ENCODE measurements around the gene CACNA2D3.

The CACNA2D3 gene

GRCh38 chr3:54897028-54897711 is 774.8 kb downstream of the CACNA2D3 start:
- Mint-ChIP-seq H3K27me3 (peaks cover 1% of the 10 kb centered on the region), H3K36me3 (ENCODE audit: low read depth) (no peaks in the 10 kb centered on the region), H3K9me3 (no peaks in the 10 kb centered on the region), H3K27ac (no peak overlapping the region), H3K4me1 (ENCODE audit: low read depth) (no peaks in the 10 kb centered on the region), H3K4me3 (no peak overlapping the region)
- intact Hi-C loops (cut with micrococcal nuclease) = no loop called here

GRCh38 chr3:54899273-54899672 is 776.9 kb downstream of the CACNA2D3 start:
- H3K27ac Mint-ChIP-seq = no peak overlapping the region
- H3K9me3 Mint-ChIP-seq = no peaks in the 10 kb centered on the region
- intact Hi-C loops (cut with micrococcal nuclease) = no loop called here
- H3K36me3 Mint-ChIP-seq (ENCODE audit: low read depth) = no peaks in the 10 kb centered on the region
- peaks cover 1% of the 10 kb centered on the region for H3K27me3 Mint-ChIP-seq
- no peaks in the 10 kb centered on the region for H3K4me1 Mint-ChIP-seq (ENCODE audit: low read depth)
- H3K4me3 Mint-ChIP-seq = no peak overlapping the region

GRCh38 chr3:54900838-54901591 is 778.7 kb downstream of the CACNA2D3 start:
- Mint-ChIP-seq H3K27ac (no peak overlapping the region), H3K9me3 (no peaks in the 10 kb centered on the region), H3K27me3 (peaks cover 3% of the 10 kb centered on the region), H3K36me3 (ENCODE audit: low read depth) (no peaks in the 10 kb centered on the region), H3K4me1 (ENCODE audit: low read depth) (no peaks in the 10 kb centered on the region), H3K4me3 (no peak overlapping the region)
- intact Hi-C loops (cut with micrococcal nuclease) = no loop called here

- Mint-ChIP-seq H3K27me3 (peaks cover 5% of the 10 kb centered on the region), H3K27ac (no peak overlapping the region), H3K36me3 (ENCODE audit: low read depth) (no peaks in the 10 kb centered on the region), H3K4me1 (ENCODE audit: low read depth) (no peaks in the 10 kb centered on the region), H3K9me3 (no peaks in the 10 kb centered on the region), H3K4me3 (no peak overlapping the region)
- intact Hi-C loops (cut with micrococcal nuclease) = no loop called here
Observed at GRCh38 chr3:54901906-54902685, 779.7 kb downstream of the CACNA2D3 start.

GRCh38 chr3:54905261-54905888 is 783.0 kb downstream of the CACNA2D3 start:
- H3K9me3 Mint-ChIP-seq = no peaks in the 10 kb centered on the region
- no peak overlapping the region for H3K27ac Mint-ChIP-seq
- peaks cover 4% of the 10 kb centered on the region for H3K27me3 Mint-ChIP-seq
- no peaks in the 10 kb centered on the region for H3K4me1 Mint-ChIP-seq (ENCODE audit: low read depth)
- H3K4me3 Mint-ChIP-seq = no peak overlapping the region
- no peaks in the 10 kb centered on the region for H3K36me3 Mint-ChIP-seq (ENCODE audit: low read depth)
- intact Hi-C loops (cut with micrococcal nuclease) = no loop called here

- Mint-ChIP-seq H3K9me3 (no peaks in the 10 kb centered on the region), H3K4me1 (ENCODE audit: low read depth) (no peaks in the 10 kb centered on the region), H3K36me3 (ENCODE audit: low read depth) (no peaks in the 10 kb centered on the region), H3K27ac (no peak overlapping the region), H3K4me3 (no peak overlapping the region), H3K27me3 (peaks cover 4% of the 10 kb centered on the region)
- intact Hi-C loops (cut with micrococcal nuclease) = no loop called here
Observed at GRCh38 chr3:54905920-54906319, 783.6 kb downstream of the CACNA2D3 start.

GRCh38 chr3:54906763-54907162 is 784.4 kb downstream of the CACNA2D3 start:
- no peak overlapping the region for H3K4me3 Mint-ChIP-seq

GRCh38 chr3:54909191-54909590 is 786.8 kb downstream of the CACNA2D3 start:
- intact Hi-C loops (cut with micrococcal nuclease) = no loop called here
- Mint-ChIP-seq H3K4me3 (no peak overlapping the region), H3K9me3 (peaks cover 19% of the 10 kb centered on the region), H3K27me3 (peaks cover 4% of the 10 kb centered on the region), H3K4me1 (ENCODE audit: low read depth) (no peaks in the 10 kb centered on the region), H3K36me3 (ENCODE audit: low read depth) (no peaks in the 10 kb centered on the region), H3K27ac (no peak overlapping the region)

More at GRCh38 chr3:54906763-54907162, 784.4 kb downstream of the CACNA2D3 start:
- peaks cover 7% of the 10 kb centered on the region for H3K9me3 Mint-ChIP-seq
- H3K27me3 Mint-ChIP-seq = peaks cover 4% of the 10 kb centered on the region
- H3K4me1 Mint-ChIP-seq (ENCODE audit: low read depth) = no peaks in the 10 kb centered on the region
- intact Hi-C loops (cut with micrococcal nuclease) = no loop called here
- no peaks in the 10 kb centered on the region for H3K36me3 Mint-ChIP-seq (ENCODE audit: low read depth)
- no peak overlapping the region for H3K27ac Mint-ChIP-seq

GRCh38 chr3:54914180-54914579 is 791.8 kb downstream of the CACNA2D3 start:
- peaks cover 19% of the 10 kb centered on the region for H3K9me3 Mint-ChIP-seq

GRCh38 chr3:54915181-54915580 is 792.8 kb downstream of the CACNA2D3 start:
- peaks cover 19% of the 10 kb centered on the region for H3K9me3 Mint-ChIP-seq
- intact Hi-C loops (cut with micrococcal nuclease) = no loop called here
- H3K27me3 Mint-ChIP-seq = no peaks in the 10 kb centered on the region
- H3K4me3 Mint-ChIP-seq = no peak overlapping the region
- H3K4me1 Mint-ChIP-seq (ENCODE audit: low read depth) = no peaks in the 10 kb centered on the region
- no peaks in the 10 kb centered on the region for H3K36me3 Mint-ChIP-seq (ENCODE audit: low read depth)
- H3K27ac Mint-ChIP-seq = no peak overlapping the region

More at GRCh38 chr3:54914180-54914579, 791.8 kb downstream of the CACNA2D3 start:
- intact Hi-C loops (cut with micrococcal nuclease) = no loop called here
- Mint-ChIP-seq H3K4me3 (no peak overlapping the region), H3K4me1 (ENCODE audit: low read depth) (no peaks in the 10 kb centered on the region), H3K27ac (no peak overlapping the region), H3K36me3 (ENCODE audit: low read depth) (no peaks in the 10 kb centered on the region), H3K27me3 (no peaks in the 10 kb centered on the region)

- Mint-ChIP-seq H3K36me3 (ENCODE audit: low read depth) (no peaks in the 10 kb centered on the region), H3K4me1 (ENCODE audit: low read depth) (no peaks in the 10 kb centered on the region), H3K4me3 (no peak overlapping the region), H3K27ac (no peak overlapping the region), H3K9me3 (peaks cover 19% of the 10 kb centered on the region), H3K27me3 (no peaks in the 10 kb centered on the region)
- intact Hi-C loops (cut with micrococcal nuclease) = no loop called here
Observed at GRCh38 chr3:54915976-54916375, 793.6 kb downstream of the CACNA2D3 start.

GRCh38 chr3:54916732-54917131 is 794.4 kb downstream of the CACNA2D3 start:
- H3K27me3 Mint-ChIP-seq = no peaks in the 10 kb centered on the region
- no peak overlapping the region for H3K27ac Mint-ChIP-seq
- peaks cover 13% of the 10 kb centered on the region for H3K9me3 Mint-ChIP-seq
- H3K4me1 Mint-ChIP-seq (ENCODE audit: low read depth) = no peaks in the 10 kb centered on the region
- intact Hi-C loops (cut with micrococcal nuclease) = no loop called here
- no peak overlapping the region for H3K4me3 Mint-ChIP-seq
- no peaks in the 10 kb centered on the region for H3K36me3 Mint-ChIP-seq (ENCODE audit: low read depth)

- peaks cover 8% of the 10 kb centered on the region for H3K9me3 Mint-ChIP-seq
- H3K4me1 Mint-ChIP-seq (ENCODE audit: low read depth) = no peaks in the 10 kb centered on the region
- no peaks in the 10 kb centered on the region for H3K27me3 Mint-ChIP-seq
- intact Hi-C loops (cut with micrococcal nuclease) = no loop called here
- H3K36me3 Mint-ChIP-seq (ENCODE audit: low read depth) = no peaks in the 10 kb centered on the region
- H3K27ac Mint-ChIP-seq = no peak overlapping the region
- no peak overlapping the region for H3K4me3 Mint-ChIP-seq
Observed at GRCh38 chr3:54917174-54917573, 794.8 kb downstream of the CACNA2D3 start.

GRCh38 chr3:54917862-54918261 is 795.5 kb downstream of the CACNA2D3 start:
- Mint-ChIP-seq H3K4me3 (no peak overlapping the region), H3K27ac (no peak overlapping the region), H3K4me1 (ENCODE audit: low read depth) (no peaks in the 10 kb centered on the region), H3K9me3 (peaks cover 1% of the 10 kb centered on the region), H3K36me3 (ENCODE audit: low read depth) (no peaks in the 10 kb centered on the region), H3K27me3 (no peaks in the 10 kb centered on the region)
- intact Hi-C loops (cut with micrococcal nuclease) = no loop called here

Data from dendritic cell treated with granulocyte-macrophage colony-stimulating factor and Interleukin-4, amounts not matched to agents 40 ng/mL and 50 ng/mL, for 4 days (primary cell).